Measurements from ENCODE around the gene TLL2.

DNA sequence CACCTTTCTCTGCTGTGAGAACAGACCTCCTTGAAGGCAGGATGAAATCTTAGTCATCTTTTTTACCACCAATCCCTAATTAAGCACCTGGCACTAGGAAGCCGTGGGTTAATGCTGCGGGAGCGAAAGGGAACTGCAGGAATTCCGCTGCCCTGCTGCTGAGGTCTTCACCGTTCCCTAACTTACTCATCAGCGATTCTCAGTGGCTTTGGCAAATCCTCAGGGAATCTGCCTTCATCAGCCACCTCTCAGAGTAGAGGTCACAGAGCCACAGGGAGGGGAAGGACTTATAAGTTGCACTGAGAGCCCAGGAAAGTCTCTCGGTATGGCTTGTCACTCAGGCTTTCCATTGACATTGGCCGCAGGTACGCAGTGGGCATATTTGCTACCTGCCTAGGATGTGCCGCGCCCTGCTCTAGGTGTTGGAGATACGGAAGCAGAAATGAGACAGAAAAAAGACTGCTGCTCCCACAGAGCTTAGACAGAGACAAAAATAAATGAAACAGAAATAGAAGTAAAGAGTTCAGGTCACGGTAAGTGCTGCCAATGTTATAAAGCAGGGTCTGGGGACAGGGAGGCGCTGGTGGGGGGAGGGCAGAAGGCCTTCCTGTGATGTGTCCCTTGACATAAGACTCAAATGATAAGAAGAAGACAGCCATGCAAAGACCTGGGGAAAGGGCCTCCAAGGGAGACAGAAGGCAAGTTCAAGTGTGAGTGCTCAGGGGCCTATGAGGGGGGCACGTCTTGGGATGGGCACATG lies 82.3 kb downstream of the TLL2 start:
- TF ChIP-seq, protein P1, sequence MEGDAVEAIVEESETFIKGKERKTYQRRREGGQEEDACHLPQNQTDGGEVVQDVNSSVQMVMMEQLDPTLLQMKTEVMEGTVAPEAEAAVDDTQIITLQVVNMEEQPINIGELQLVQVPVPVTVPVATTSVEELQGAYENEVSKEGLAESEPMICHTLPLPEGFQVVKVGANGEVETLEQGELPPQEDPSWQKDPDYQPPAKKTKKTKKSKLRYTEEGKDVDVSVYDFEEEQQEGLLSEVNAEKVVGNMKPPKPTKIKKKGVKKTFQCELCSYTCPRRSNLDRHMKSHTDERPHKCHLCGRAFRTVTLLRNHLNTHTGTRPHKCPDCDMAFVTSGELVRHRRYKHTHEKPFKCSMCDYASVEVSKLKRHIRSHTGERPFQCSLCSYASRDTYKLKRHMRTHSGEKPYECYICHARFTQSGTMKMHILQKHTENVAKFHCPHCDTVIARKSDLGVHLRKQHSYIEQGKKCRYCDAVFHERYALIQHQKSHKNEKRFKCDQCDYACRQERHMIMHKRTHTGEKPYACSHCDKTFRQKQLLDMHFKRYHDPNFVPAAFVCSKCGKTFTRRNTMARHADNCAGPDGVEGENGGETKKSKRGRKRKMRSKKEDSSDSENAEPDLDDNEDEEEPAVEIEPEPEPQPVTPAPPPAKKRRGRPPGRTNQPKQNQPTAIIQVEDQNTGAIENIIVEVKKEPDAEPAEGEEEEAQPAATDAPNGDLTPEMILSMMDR (IDR thresholded peaks at IDR 0.05): no peak
- no peak for TF ChIP-seq POLR2A (IDR thresholded peaks at IDR 0.05)

All from esophagus squamous epithelium (tissue), 4 donors.